Measurements from ENCODE around the gene OBSCN.

OBSCN gene

DNA sequence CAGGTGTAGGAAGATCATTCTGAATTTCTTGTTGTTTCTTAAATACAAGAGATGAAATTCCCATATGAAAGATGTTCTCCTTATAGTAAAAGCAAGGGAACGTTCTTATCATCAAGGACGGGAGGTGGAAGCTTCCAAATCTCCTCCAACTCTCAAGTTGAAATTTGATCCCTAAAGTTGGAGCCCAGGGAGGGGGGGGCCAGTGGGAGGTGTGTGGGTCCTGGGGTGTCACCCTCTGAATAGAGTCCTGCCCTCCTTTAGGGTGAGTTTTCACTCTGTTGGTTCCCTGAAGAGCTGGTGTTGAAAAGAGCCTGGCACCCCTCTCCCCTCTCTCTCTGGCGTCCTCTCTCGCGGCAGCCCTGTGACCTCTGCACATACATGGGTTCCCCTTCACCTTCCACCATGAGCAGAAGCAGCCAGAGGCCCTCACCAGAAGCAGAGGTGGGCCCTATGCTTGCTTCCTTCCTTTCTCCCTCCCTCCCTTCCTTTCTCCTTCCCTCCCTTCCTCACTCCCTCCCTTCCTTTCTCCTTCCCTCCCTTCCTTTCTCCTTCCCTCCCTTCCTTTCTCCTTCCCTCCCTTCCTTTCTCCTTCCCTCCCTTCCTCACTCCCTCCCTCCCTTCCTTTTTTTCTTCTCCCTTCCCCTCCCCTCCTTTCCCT, 218.8 kb downstream of the OBSCN start:
- in situ Hi-C loops (cut with HindIII; ENCODE audit: low sequenced_read_pairs) = no loop called here

DNA sequence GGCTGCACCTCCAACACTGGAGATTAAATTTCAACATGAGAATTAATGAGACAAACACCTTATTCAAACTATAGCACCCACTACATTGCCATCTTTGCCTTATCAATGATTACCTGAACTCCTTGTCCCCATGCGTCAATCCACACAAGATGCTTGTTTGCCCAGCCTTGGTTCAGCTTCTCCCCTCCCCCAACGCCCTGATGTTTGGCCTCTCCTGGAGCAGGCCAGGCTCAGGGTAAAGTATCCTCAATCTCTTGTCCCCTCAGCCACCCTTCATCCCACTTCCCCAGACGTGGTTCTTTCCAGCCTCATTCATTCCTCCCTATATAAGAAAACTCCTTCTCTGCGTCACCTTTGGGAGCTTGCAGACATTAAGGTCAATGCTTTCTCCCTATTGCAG, 220.6 kb downstream of the OBSCN start:
- in situ Hi-C loops (cut with HindIII; ENCODE audit: low sequenced_read_pairs) = no loop called here

Data from DLD1 (cell line).